ENCODE results near the gene FNDC7.
"Not testable (repeated sequence)": the region's sequence is repeated elsewhere in the genome, so short reads cannot be mapped to it uniquely, and the experiment has no call there.

The FNDC7 gene, protein sequence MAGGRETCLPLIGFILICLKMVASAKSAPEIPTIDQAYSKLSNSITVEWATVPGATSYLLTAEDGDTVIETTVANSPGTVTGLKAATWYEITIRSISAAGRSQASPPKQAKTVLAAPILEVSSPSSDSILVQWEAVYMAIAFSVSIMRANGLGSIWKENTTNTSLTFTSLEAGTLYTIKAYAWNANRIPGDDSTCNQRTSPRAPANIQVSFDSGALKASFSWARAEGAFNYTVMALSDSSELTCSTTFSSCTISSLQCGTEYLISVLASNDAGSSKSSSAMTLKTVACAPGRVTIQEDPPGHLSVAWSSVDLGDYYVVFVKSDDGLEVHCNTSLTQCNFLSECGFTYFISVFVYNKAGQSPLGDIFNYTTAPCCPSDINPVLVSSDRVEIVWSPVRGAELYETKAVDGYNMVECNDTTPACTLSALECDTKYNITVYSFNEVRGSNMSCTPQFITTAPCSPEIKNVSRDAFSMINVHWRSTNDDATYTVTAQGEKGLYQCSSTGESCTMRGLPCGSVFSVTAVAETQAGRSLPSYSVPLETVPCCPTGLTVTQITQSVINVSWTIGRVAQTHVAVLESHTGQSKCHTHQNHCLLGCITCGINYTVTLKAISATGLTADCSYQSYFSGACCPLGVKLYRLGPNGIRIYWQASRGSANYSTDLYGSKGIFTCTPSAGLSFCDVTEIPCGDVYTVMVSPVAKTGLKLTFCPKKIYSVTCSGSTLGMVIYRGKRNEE

DNA sequence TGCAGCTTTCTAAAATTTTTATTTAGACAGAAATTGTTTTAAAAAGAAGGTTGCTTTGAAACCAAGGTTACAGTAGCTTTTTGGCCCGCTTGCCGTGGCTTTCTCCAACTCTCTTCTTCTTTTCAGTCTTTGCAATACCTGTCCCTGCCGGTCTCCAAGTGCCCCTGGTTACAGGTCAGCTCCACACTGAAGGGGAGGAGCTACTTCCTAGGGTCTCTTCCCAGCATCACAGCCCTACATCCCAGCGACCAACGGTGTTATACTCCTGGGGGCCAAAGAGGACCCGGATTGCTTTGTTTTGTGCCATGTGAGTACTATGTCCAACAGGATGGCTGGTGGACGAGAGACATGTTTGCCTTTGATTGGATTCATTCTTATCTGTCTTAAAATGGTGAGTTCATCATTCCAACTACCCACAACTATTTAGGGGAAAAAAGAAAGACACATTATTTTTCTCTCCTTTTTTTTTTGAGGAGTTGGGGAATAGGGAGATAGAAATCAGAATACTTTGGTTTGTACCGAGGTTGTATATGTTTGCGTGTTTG is at the start of gene FNDC7:
TSS of gene FNDC7 (plus strand) at position 303 of the 545 bp plus-strand sequence. CDS start at position 329, 26 bp downstream.
- peak; percentile 24 for DNase-seq

- DNase-seq: peak; percentile 9
Measured at GRCh38 chr1:108663074-108663473, 49.6 kb upstream of the FNDC7 start.

DNA sequence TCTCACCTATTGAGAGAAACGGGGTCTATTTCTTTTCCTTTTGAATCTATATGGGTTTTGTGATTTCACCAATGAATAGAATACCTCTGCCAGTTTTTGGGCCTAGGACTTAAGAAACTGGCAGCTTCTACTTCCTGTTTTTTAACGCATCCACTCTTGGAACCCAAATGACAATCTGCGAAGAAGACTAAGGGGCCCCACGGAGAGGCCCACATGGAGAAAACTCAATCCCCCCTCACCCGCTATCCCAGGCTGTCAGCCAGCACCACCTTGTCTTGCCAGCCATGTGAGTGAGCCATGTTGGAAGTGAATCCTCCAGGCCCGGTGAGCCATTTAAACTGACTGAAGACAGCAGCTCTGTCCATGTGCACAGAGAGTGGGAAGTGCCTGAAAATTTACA is 48.2 kb upstream of the FNDC7 start:
- no peak for DNase-seq

- DNase-seq: no peak
Measured at GRCh38 chr1:108665067-108665466, 47.6 kb upstream of the FNDC7 start.

GRCh38 chr1:108665771-108666170 is 46.9 kb upstream of the FNDC7 start:
- no peak for DNase-seq

DNA sequence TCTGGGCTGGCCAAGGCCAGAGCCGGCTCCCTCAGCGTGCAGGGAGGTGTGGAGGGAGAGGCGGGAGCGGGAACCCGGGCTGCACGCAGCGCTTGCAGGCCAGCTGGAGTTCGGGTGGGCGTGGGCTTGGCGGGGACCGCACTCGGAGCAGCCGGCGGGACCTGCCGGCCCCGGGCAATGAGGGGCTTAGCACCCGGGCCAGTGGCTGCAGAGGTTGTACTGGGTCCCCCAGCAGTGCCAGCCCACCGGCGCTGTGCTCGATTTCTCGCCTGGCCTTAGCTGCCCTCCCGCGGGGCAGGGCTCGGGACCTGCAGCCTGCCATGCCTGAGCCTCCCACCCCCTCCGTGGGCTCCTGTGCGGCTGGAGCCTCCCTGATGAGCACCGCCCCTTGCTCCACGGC is 45.3 kb upstream of the FNDC7 start:
- not testable (repeated sequence) for DNase-seq

- DNase-seq: no peak
Measured at GRCh38 chr1:108668777-108669176, 43.9 kb upstream of the FNDC7 start.

DNA sequence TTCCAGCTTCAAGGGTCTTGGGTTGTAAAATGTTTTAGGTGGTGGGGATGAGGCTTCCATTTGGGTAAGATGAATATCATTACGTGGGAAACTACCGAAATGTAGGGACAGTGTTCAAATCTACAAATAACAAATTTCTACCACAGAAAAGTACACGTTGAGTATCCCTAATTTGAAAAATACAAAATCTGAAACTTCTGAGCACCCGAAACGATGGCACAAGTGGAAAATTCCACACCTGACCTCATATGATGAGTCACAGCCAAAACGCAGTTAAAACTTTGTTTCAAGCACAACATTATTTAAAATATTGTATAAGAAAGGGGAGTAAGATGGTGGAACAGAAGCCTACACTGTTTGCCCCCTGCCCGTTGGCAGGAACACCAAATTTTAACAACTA is 43.0 kb upstream of the FNDC7 start:
- DNase-seq: no peak

DNA sequence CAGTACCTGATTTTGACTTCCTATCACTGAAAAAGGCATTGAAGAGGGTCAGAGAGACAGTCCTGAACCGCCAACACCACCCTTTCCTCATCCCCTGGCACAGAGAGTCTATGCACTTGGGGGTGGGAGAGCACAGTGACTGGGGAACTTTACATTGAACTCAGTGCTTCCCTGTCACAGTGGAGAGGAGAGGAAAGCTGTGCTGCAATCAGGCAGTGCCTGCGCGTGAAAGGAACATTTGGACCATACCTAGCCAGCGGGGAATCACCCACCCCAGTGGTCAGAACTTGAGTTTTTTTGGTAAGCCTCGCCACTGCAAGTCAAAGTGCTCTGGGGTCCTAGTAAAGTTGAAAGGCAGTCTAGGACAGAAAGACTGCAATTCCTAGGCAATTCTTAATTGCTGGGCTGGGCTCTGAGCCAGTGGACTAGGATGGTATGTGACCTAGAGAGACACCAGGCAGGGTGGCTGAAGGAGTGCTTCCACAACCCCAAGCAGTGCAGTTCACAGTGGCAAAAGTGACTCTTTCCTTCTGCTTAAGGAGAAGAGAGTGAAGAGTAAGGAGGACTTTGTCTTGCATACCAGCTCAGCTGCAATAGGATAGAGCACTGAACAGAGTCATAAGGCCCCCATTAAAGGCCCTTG is 42.5 kb upstream of the FNDC7 start:
- DNase-seq: no peak

GRCh38 chr1:108671143-108671542 is 41.6 kb upstream of the FNDC7 start:
- no peak for DNase-seq

DNA sequence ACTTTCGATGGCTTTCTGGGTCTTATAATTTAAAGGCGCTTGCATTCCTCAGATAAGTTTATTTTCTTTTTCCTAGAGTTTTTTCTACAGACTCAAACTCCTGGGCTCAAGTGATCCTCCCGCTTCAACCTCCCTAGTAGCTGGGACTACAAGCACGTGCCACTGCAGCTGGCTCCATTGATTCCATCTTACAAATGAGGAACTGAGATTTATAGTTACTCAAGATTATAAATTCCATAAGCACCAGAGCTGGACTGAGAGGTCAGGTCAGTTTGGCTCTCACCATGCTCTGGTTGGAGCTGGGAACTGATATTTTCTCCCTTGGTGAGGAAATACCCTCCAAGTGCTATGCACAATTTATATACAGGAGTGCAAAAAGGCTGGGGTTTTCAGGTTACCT is 34.0 kb upstream of the FNDC7 start:
- DNase-seq: no peak

DNA sequence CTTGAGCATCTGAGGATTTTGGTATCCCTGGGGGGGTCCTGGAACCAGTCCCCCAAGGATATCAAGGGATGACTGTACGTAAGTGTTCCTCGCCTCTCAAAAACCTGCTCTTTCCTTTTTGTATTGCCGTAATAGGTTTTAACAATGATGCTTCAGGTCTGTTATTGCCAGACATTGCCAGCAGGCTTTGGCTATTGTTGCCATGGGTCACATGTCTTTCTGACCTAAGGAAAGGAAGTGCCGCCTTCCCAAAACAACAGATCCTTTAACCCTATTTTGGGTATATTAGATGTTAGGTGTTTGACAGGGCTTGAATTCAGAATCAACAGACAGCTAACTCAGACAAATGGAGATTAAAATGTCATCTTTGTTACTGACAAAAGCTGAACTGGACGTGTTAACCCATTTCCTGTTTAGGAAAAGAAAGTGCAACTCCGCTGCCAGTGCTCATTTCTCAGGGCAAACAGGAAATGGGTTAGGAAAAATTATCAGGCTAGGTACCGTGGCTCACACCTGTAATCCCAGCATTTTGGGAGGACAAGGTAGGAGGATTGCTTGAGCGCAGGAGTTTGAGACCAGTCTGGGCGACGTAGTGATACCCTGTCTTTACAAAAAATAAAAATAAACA is 33.0 kb upstream of the FNDC7 start:
- DNase-seq: no peak

DNA sequence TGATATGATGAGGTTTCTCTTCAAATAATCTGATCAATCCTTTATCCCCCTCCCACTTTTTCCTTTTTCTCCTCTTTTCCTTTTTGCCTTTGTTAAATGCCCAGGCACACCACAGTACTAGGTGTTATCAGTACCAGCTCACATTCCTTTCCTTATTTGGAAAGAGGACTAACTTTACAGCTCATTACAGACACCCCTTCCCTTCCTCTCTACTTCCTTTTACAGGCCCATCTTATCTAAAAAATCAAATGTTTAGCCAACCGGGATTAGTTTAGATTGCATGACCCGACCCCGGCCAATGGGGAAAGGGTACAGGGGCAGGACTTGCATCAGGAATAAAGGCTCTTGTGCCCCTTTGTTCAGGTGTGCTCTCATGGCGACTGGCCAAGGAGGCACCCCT is 31.0 kb upstream of the FNDC7 start:
- DNase-seq: not testable (repeated sequence)

- DNase-seq: peak; percentile 69
Measured at GRCh38 chr1:108685529-108685928, 27.2 kb upstream of the FNDC7 start.

GRCh38 chr1:108686614-108687313 is 25.9 kb upstream of the FNDC7 start:
- peak; percentile 4 for DNase-seq

DNA sequence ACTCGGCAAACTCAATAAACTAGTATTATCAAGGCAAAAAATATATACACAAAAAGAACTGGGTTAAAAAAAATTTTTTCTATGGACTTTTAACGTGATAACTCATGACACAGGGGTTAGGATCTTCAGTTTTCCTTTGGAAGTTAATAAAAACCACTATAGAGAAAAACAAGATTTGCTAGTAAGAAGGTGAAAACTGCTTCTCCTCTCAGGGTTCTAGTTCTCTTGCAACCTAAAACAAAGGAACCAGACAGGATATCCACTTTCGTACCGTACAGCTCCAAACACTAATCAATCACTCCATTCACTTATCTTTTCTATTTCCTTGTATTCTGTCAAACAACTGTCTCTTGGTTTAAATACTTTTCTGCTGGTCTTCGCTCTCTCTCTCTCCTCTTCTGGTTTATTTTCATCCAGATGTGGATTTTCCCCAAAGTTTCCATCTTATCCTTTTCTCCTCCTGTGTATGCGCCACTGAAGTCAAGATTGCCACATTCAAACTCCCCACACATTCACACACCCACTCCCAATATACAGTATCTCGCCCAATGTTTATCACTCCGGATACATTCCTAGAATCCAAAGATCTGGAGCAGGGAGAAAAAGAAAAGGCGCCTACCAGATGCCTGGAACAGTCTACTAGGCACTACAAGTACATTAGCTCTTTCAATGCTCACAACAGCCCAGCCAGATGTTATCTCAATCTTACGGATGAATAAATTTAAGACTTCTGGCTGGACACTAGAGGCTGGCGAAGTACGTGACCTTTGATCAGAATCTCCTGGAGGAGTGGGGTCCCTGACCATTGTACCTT is 21.4 kb upstream of the FNDC7 start:
- no peak for DNase-seq

DNA sequence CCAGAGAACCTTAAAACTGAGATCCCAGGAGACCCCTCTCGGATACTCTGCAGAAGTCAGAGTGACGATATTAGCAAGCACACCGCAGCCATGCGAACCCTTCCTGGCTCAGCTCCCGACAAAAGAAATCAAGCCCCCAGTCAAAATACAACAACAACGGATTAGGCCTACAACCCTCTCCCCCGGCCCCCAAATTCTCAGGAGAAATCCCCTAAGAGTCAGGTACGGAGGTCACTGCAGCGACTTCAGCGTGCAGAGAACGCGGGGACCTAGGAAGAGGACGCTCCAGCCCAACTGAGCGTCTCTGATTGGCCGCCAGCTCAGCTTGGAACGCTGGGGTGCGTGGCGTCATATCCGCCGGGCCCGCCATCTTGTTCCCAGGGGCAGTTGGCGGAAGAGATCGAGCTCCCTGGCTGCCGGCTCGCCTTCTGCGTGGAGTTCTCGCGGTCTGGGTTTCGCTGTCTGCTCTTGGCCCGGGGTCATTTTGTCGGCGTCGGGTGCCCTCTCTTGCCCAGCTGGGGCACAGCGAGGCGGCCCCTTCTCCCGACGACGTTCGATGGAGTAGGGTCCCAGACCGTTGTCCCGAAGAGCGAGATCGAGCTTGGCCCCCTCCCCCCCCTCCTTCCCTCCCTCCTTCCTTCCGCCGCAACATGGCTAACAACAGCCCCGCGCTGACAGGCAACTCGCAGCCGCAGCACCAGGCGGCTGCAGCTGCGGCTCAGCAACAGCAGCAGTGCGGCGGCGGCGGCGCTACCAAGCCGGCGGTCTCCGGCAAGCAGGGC is 20.6 kb upstream of the FNDC7 start, which contains the start of gene PRPF38B:
TSS of gene PRPF38B (plus strand) at position 369 of the 782 bp plus-strand sequence. CDS start at position 651, 282 bp downstream.
- DNase-seq: peak; percentile 91

- DNase-seq: peak; percentile 77
Measured at GRCh38 chr1:108692724-108693655, 19.7 kb upstream of the FNDC7 start.

- DNase-seq: no peak
Measured at GRCh38 chr1:108695535-108695934, 17.2 kb upstream of the FNDC7 start.

All from NCI-H69 (cell line).